ENCODE measurements around the gene FMN2. TPM values are rescaled to one million over a fixed set of nuclear protein-coding genes. Genes with fewer than 3 reads are reported as not detected.

FMN2 gene
- total RNA-seq, 2 donors from 2014 or later, result not detected

- Mint-ChIP-seq H3K36me3 (no peaks in the 10 kb centered on the region), H3K27ac (no peak overlapping the region), H3K9me3 (no peaks in the 10 kb centered on the region)
- ATAC-seq (no peak), DNase-seq (ENCODE audit: low spot score in 2 of 2) (no peak)
Observed at GRCh38 chr1:240114222-240114621, 22.5 kb downstream of the FMN2 start.

GRCh38 chr1:240115831-240116230, 24.1 kb downstream of the FMN2 start:
- Mint-ChIP-seq H3K9me3 (no peaks in the 10 kb centered on the region), H3K36me3 (no peaks in the 10 kb centered on the region), H3K27ac (no peak overlapping the region)
- DNase-seq (ENCODE audit: low spot score in 2 of 2) (no peak), ATAC-seq (no peak)

GRCh38 chr1:240116831-240117769, 25.4 kb downstream of the FMN2 start:
- ATAC-seq (no peak), DNase-seq (ENCODE audit: low spot score in 2 of 2) (no peak)
- Mint-ChIP-seq H3K9me3 (no peaks in the 10 kb centered on the region), H3K36me3 (no peaks in the 10 kb centered on the region), H3K27ac (no peak overlapping the region)

GRCh38 chr1:240117930-240118329, 26.2 kb downstream of the FMN2 start:
- H3K36me3 Mint-ChIP-seq, result no peaks in the 10 kb centered on the region
- H3K27ac Mint-ChIP-seq, result no peak overlapping the region
- ATAC-seq, result no peak
- H3K9me3 Mint-ChIP-seq, result no peaks in the 10 kb centered on the region
- DNase-seq (ENCODE audit: low spot score in 2 of 2), result no peak

- DNase-seq (ENCODE audit: low spot score in 2 of 2) (no peak), ATAC-seq (no peak)
- H3K36me3 Mint-ChIP-seq, result no peaks in the 10 kb centered on the region
- no peak overlapping the region for H3K27ac Mint-ChIP-seq
- H3K9me3 Mint-ChIP-seq, result peaks cover 0 to 5% of the 10 kb centered on the region in 2 donors
Observed at GRCh38 chr1:240122639-240123613, 31.2 kb downstream of the FMN2 start.

- ATAC-seq, result no peak
- no peak overlapping the region for H3K27ac Mint-ChIP-seq
- no peaks in the 10 kb centered on the region for H3K36me3 Mint-ChIP-seq
- DNase-seq (ENCODE audit: low spot score in 2 of 2), result no peak
- peaks cover 0 to 5% of the 10 kb centered on the region in 2 donors for H3K9me3 Mint-ChIP-seq
Observed at GRCh38 chr1:240126821-240127220, 35.1 kb downstream of the FMN2 start.

- DNase-seq (ENCODE audit: low spot score in 2 of 2), result no peak
- Mint-ChIP-seq H3K9me3 (peaks cover 5 to 6% of the 10 kb centered on the region in 2 donors), H3K36me3 (no peaks in the 10 kb centered on the region), H3K27ac (no peak overlapping the region)
- ATAC-seq, result no peak
Observed at GRCh38 chr1:240128366-240128765, 36.7 kb downstream of the FMN2 start.

- DNase-seq (ENCODE audit: low spot score in 2 of 2), result no peak
- H3K36me3 Mint-ChIP-seq, result no peaks in the 10 kb centered on the region
- no peak for ATAC-seq
- H3K27ac Mint-ChIP-seq, result no peak overlapping the region
- peaks cover 0 to 6% of the 10 kb centered on the region in 2 donors for H3K9me3 Mint-ChIP-seq
Observed at GRCh38 chr1:240134113-240134512, 42.4 kb downstream of the FMN2 start.

GRCh38 chr1:240134596-240134995, 42.9 kb downstream of the FMN2 start:
- Mint-ChIP-seq H3K36me3 (no peaks in the 10 kb centered on the region), H3K9me3 (peaks cover 0 to 6% of the 10 kb centered on the region in 2 donors), H3K27ac (no peak overlapping the region)
- DNase-seq (ENCODE audit: low spot score in 2 of 2) (no peak), ATAC-seq (no peak)

GRCh38 chr1:240136402-240136801, 44.7 kb downstream of the FMN2 start:
- ATAC-seq, result no peak
- Mint-ChIP-seq H3K36me3 (no peaks in the 10 kb centered on the region), H3K9me3 (peaks cover 0 to 6% of the 10 kb centered on the region in 2 donors), H3K27ac (no peak overlapping the region)
- no peak for DNase-seq (ENCODE audit: low spot score in 2 of 2)

- H3K36me3 Mint-ChIP-seq, result no peaks in the 10 kb centered on the region
- no peak for ATAC-seq
Observed at GRCh38 chr1:240138867-240139266, 47.2 kb downstream of the FMN2 start.

GRCh38 chr1:240139511-240139910, 47.8 kb downstream of the FMN2 start:
- H3K9me3 Mint-ChIP-seq, result no peaks in the 10 kb centered on the region
- no peak for DNase-seq (ENCODE audit: low spot score in 2 of 2)
- H3K27ac Mint-ChIP-seq, result no peak overlapping the region
- no peaks in the 10 kb centered on the region for H3K36me3 Mint-ChIP-seq
- ATAC-seq, result no peak

More at GRCh38 chr1:240138867-240139266, 47.2 kb downstream of the FMN2 start:
- no peak overlapping the region for H3K27ac Mint-ChIP-seq
- no peaks in the 10 kb centered on the region for H3K9me3 Mint-ChIP-seq
- DNase-seq (ENCODE audit: low spot score in 2 of 2), result no peak

- DNase-seq (ENCODE audit: low spot score in 2 of 2) (no peak), ATAC-seq (no peak)
- no peak overlapping the region for H3K27ac Mint-ChIP-seq
- H3K9me3 Mint-ChIP-seq, result no peaks in the 10 kb centered on the region
- H3K36me3 Mint-ChIP-seq, result no peaks in the 10 kb centered on the region
Observed at GRCh38 chr1:240145120-240145519, 53.4 kb downstream of the FMN2 start.

GRCh38 chr1:240148333-240148732, 56.6 kb downstream of the FMN2 start:
- no peaks in the 10 kb centered on the region for H3K9me3 Mint-ChIP-seq
- H3K36me3 Mint-ChIP-seq, result no peaks in the 10 kb centered on the region
- ATAC-seq, result no peak
- no peak overlapping the region for H3K27ac Mint-ChIP-seq
- no peak for DNase-seq (ENCODE audit: low spot score in 2 of 2)

GRCh38 chr1:240149484-240150094, 57.9 kb downstream of the FMN2 start:
- peak in 1 of 2 donors; percentile 14 for DNase-seq (ENCODE audit: low spot score in 2 of 2)

GRCh38 chr1:240151136-240151735, 59.6 kb downstream of the FMN2 start:
- ATAC-seq, result no peak
- Mint-ChIP-seq H3K27ac (no peak overlapping the region), H3K9me3 (no peaks in the 10 kb centered on the region), H3K36me3 (no peaks in the 10 kb centered on the region)
- no peak for DNase-seq (ENCODE audit: low spot score in 2 of 2)

More at GRCh38 chr1:240149484-240150094, 57.9 kb downstream of the FMN2 start:
- Mint-ChIP-seq H3K9me3 (no peaks in the 10 kb centered on the region), H3K27ac (no peak overlapping the region), H3K36me3 (no peaks in the 10 kb centered on the region)
- no peak for ATAC-seq
